ENCODE results near the gene DLGAP4. TPM values are rescaled to one million over a fixed set of nuclear protein-coding genes. Genes with fewer than 3 reads are reported as not detected.

DLGAP4 gene
- total RNA-seq, 1 donor: 26.1 TPM

- DNase-seq (ENCODE audit: low read depth in 2 of 3, low spot score in 2 of 3): no peak
These were observed 178.0 kb downstream of the DLGAP4 start for GRCh38 chr20:36483919-36484808.

GRCh38 chr20:36485286-36485685, 179.1 kb downstream of the DLGAP4 start:
- no peak for DNase-seq (ENCODE audit: low read depth in 2 of 3, low spot score in 2 of 3)

GRCh38 chr20:36487069-36487468, 180.9 kb downstream of the DLGAP4 start:
- no peak for DNase-seq (ENCODE audit: low read depth in 2 of 3, low spot score in 2 of 3)

DNA sequence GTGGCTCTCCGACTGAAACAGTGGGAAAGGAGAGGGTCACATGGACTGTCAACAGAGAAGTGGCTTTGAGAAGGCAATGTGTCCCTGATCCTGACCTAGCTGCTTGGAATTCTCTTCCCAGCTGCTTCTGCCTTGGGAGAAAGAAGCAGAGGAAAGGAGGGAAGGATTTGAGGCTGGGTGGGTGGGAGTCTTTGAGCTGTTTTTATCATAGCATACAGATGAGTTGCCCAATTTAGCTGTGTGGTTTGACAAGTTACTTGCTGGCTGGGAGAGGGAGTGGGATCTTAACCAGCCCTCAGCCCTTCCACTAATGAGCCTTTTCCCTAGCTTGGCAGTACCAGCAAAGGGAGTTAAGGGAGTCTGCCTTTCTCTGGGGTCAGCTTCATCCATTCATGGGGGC, 184.1 kb downstream of the DLGAP4 start:
- no peak for DNase-seq (ENCODE audit: low read depth in 2 of 3, low spot score in 2 of 3)

- DNase-seq (ENCODE audit: low read depth in 2 of 3, low spot score in 2 of 3): peak in 2 of 3 donors; percentile 14 to 52
These were observed 185.9 kb downstream of the DLGAP4 start for GRCh38 chr20:36491901-36492617.

- peak in 1 of 3 donors; percentile 14 for DNase-seq (ENCODE audit: low read depth in 2 of 3, low spot score in 2 of 3)
These were observed 187.1 kb downstream of the DLGAP4 start for GRCh38 chr20:36493051-36493800.

DNA sequence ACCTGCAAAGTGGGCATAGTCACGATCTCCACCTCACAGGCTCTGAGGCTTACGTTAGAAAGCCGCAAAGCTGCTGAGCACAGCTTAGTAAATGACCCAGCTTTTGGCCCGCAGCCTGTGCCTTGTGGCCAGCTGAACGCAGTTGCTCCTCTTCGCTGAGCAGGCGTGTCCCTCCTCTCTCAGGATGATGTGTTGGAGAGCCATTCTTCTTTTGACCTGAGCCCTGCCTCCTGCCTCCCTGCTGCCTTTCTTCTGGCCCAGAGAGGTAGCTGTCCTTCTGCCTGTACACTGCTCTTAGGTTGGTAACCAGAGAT, 187.6 kb downstream of the DLGAP4 start:
- no peak for DNase-seq (ENCODE audit: low read depth in 2 of 3, low spot score in 2 of 3)

GRCh38 chr20:36496707-36497669, 190.8 kb downstream of the DLGAP4 start:
- no peak for DNase-seq (ENCODE audit: low read depth in 2 of 3, low spot score in 2 of 3)

- DNase-seq (ENCODE audit: low read depth in 2 of 3, low spot score in 2 of 3): no peak
These were observed 191.7 kb downstream of the DLGAP4 start for GRCh38 chr20:36497856-36498255.

DNA sequence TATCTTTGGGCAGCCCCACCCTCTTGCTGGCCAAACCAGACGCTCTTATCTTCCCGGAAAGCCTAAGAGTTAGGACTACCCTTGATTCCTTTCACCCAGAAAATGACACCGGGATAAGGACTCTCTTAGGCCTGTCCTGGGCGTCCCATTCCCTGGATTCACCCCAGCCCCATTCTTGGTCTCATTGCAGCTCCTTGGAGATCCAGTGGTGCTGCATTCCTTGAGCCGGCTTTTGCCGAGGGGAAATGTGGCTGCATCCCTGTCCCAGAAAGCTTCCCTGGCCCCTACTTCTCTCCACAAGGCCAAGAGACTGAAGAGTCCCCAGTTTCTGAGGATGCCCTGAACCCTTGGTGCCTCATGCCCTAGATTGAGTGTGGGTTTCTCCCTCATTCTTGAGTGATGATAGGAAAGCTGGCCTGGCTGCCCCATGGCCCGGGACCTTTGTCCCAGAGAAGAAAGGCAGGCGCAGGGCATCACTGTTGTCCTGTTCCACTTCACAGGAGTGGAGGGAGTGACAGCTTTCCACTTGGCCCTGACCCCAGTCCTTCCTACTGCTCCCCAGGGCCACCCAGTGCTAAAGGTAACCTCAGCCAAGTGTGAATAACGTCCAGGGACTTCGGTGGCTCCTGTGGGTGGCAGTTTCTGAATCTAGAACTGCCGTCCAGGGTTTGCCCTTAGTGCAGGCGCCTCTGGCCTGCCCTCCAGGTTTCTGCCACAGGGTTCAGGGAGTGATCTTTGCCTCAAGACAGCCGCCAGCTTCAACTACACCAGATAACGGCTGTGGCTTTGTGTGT, 192.4 kb downstream of the DLGAP4 start:
- no peak for DNase-seq (ENCODE audit: low read depth in 2 of 3, low spot score in 2 of 3)

DNA sequence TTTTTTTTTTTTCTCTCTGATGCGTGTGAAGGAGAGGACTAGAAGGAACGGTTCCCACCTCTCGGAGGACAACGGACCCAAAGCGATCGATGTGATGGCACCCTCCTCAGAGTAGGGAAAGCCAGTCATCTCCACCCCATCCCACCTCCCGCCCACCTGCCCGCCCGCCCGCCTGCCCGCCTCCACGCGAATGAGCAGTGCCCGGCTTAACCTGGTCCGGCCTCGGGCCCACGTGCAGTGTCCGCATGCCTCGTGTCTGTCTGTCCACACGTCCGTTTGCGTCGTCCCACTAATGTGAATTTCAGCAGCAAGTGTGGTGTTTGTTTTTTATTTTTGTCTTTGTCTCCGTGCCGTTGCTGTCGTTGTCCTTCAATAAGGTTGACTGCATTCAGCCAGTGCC, 193.1 kb downstream of the DLGAP4 start:
- no peak for DNase-seq (ENCODE audit: low read depth in 2 of 3, low spot score in 2 of 3)

DNA sequence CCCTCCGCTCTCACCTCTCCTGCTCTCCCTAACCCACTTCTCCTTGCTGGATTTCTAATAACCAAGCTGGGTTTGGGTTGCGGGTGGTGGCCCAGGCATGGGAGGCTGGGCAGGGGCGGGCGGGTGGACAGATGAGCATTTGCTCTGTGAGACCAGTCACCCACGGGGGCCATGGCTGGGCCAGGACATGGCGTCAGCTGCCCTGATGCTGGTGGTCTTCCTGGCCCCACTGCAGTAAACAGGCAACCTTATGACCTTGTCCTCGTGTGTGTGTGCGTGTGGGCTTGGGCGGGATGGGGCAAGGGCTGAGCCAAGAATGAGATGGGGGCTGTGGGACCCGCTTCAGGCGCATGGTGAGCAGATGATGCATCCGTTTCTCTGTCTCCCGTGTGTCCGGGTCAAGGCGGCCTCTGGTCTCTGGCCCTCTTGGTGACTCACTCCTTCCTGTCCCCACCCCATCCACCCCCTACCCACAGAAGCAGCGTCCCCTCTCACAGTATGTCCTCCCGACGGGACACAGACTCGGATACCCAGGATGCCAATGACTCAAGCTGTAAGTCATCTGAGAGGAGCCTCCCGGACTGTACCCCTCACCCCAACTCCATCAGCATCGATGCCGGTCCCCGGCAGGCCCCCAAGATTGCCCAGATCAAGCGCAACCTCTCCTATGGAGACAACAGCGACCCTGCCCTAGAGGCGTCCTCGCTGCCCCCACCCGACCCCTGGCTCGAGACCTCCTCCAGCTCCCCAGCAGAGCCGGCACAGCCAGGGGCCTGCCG, 193.8 kb downstream of the DLGAP4 start:
- no peak for DNase-seq (ENCODE audit: low read depth in 2 of 3, low spot score in 2 of 3)

- DNase-seq (ENCODE audit: low read depth in 2 of 3, low spot score in 2 of 3): no peak
These were observed 195.3 kb downstream of the DLGAP4 start for GRCh38 chr20:36501367-36502006.

GRCh38 chr20:36504295-36504694, 198.2 kb downstream of the DLGAP4 start:
- DNase-seq (ENCODE audit: low read depth in 2 of 3, low spot score in 2 of 3): no peak

- peak in 2 of 3 donors; percentile 41 to 56 for DNase-seq (ENCODE audit: low read depth in 2 of 3, low spot score in 2 of 3)
These were observed 200.1 kb downstream of the DLGAP4 start for GRCh38 chr20:36506253-36506652.

GRCh38 chr20:36507746-36508145, 201.6 kb downstream of the DLGAP4 start:
- DNase-seq (ENCODE audit: low read depth in 2 of 3, low spot score in 2 of 3): no peak

- no peak for DNase-seq (ENCODE audit: low read depth in 2 of 3, low spot score in 2 of 3)
These were observed 213.0 kb downstream of the DLGAP4 start for GRCh38 chr20:36519012-36519719.

GRCh38 chr20:36519944-36520343, 213.8 kb downstream of the DLGAP4 start:
- no peak for DNase-seq (ENCODE audit: low read depth in 2 of 3, low spot score in 2 of 3)
